MM.1S (cell line): ENCODE results near the gene LZIC.

Experiments
- DNase-seq: peaks from one replicate; pipeline ENCODE4 v3.0.0-alpha.2; 2015
- H2AFZ ChIP-seq: fragments of 300-600 bp; sonication (generic); 2 replicates; pipeline ENCODE4 v1.6.0; 2016; ENCODE audit warnings: antibody characterized with exemption, low read length
- H3F3A ChIP-seq: fragments of 300-600 bp; sonication (generic); 2 replicates; pipeline ENCODE4 v1.6.1; 2016; ENCODE audit warnings: mild to moderate bottlenecking, antibody characterized with exemption, low read length, moderate library complexity, mixed read lengths; ENCODE audit not compliant: insufficient read depth
- H3K27ac ChIP-seq: fragments of 300-600 bp; sonication (generic); 2 replicates; pipeline ENCODE4 v1.5.1; 2016; ENCODE audit warnings: mild to moderate bottlenecking, low read length
- H3K27me3 ChIP-seq: fragments of 300-600 bp; sonication (generic); replicated peaks from 2 replicates; pipeline ENCODE4 v1.6.0; 2016; ENCODE audit warnings: low read length; ENCODE audit not compliant: insufficient read depth
- H3K36me3 ChIP-seq: fragments of 300-600 bp; sonication (generic); replicated peaks from 2 replicates; pipeline ENCODE4 v1.6.1; 2016; ENCODE audit warnings: mild to moderate bottlenecking, low read length, mixed read lengths; ENCODE audit not compliant: insufficient read depth
- H3K4me1 ChIP-seq: fragments of 300-600 bp; sonication (generic); 2 replicates; pipeline ENCODE4 v1.6.1; 2016; ENCODE audit warnings: low read length, mixed read lengths
- H3K4me2 ChIP-seq: fragments of 300-600 bp; sonication (generic); 2 replicates; pipeline ENCODE4 v1.6.0; 2016; ENCODE audit warnings: low read depth, low read length
- H3K4me3 ChIP-seq: fragments of 300-600 bp; sonication (generic); 2 replicates; pipeline ENCODE4 v1.5.1; 2016; ENCODE audit warnings: low read length, mixed read lengths
- H3K79me2 ChIP-seq: fragments of 300-600 bp; sonication (generic); 2 replicates; pipeline ENCODE4 v1.6.1; 2016; ENCODE audit warnings: mixed run types, low read length, mixed read lengths
- H3K9ac ChIP-seq: fragments of 300-600 bp; sonication (generic); 2 replicates; pipeline ENCODE4 v1.6.1; 2016; ENCODE audit warnings: low read length, mixed read lengths
- H3K9me2 ChIP-seq: fragments of 300-600 bp; sonication (generic); replicated peaks from 2 replicates; pipeline ENCODE4 v1.6.1; 2016; ENCODE audit warnings: mild to moderate bottlenecking, low read length, mixed read lengths; ENCODE audit not compliant: insufficient read depth
- H3K9me3 ChIP-seq: fragments of 300-600 bp; sonication (generic); replicated peaks from 2 replicates; pipeline ENCODE4 v1.6.1; 2016; ENCODE audit warnings: mild to moderate bottlenecking, low read length, mixed read lengths; ENCODE audit not compliant: insufficient read depth
- H4K20me1 ChIP-seq: fragments of 300-600 bp; sonication (generic); 2 replicates; pipeline ENCODE4 v1.6.1; 2016; ENCODE audit warnings: mild to moderate bottlenecking, low read length, moderate library complexity, mixed read lengths; ENCODE audit not compliant: insufficient read depth
- CTCF ChIP-seq: fragments of 300-600 bp; sonication (generic); IDR thresholded peaks from 2 replicates; pipeline ENCODE4 v1.5.1; 2016; ENCODE audit warnings: antibody characterized with exemption, low read length, mixed read lengths
- EZH2 ChIP-seq: fragments of 300-600 bp; sonication (generic); optimal IDR thresholded peaks from 2 replicates; pipeline ENCODE3; 2017; ENCODE audit warnings: low read depth, mild to moderate bottlenecking, antibody characterized with exemption, low read length, mixed read lengths
- EZH2phosphoT487 ChIP-seq: fragments of 300-600 bp; sonication (generic); IDR thresholded peaks from 2 replicates; pipeline ENCODE4 v1.6.1; 2018; ENCODE audit warnings: antibody characterized with exemption, low read length

The LZIC gene

DNA sequence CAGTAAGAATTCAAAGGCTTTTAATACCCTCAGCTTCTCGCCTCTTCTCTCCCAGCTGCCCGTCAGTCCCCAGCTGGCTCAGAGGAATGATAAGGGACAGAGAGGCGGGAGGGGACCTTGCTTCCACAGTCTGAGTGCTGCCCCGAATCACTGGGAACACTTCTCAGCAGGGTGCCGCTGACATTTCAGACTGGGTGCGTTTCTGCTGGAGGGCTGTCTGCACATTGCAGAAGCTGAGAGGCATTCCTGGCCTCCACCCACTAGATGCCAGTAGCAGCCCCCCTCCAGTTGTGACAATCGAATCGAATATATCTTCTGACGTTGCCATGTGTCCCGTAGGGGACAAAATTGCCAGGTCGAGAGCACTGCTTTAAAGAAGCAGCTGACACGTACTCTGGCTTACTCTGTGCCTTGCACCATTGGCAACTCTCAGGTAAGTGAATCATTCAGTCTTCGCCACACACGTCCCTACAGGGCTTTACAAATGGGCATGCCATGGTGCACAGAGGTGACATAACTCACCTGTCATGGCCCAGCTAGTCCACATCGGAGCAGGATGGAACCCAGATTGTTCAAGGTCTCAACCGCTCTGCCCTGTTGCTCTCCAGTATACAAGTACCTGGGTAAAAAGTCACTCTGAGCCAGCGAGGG lies 57.0 kb downstream of the LZIC start:
- no peak for DNase-seq
- TF ChIP-seq EZH2phosphoT487 (no peak), EZH2 (no peak), CTCF (no peak)

GRCh38 chr1:9884805-9885204 lies 58.4 kb downstream of the LZIC start:
- Histone ChIP-seq H3K36me3 (no peaks in the 10 kb centered on the region), H3K4me1 (no peaks in the 10 kb centered on the region), H3K9ac (no peak overlapping the region), H2AFZ (no peak overlapping the region), H3F3A (no peaks in the 10 kb centered on the region), H3K4me3 (no peak overlapping the region), H3K27ac (no peak overlapping the region), H3K4me2 (no peak overlapping the region), H3K9me3 (no peaks in the 10 kb centered on the region), H3K79me2 (no peaks in the 10 kb centered on the region), H4K20me1 (no peaks in the 10 kb centered on the region), H3K27me3 (no peaks in the 10 kb centered on the region), H3K9me2 (no peaks in the 10 kb centered on the region)
- DNase-seq: no peak
- TF ChIP-seq EZH2phosphoT487 (no peak), EZH2 (no peak), CTCF (no peak)

More for the DNA sequence above, 57.0 kb downstream of the LZIC start:
- no peak overlapping the region for H3K4me2 ChIP-seq
- H3K79me2 ChIP-seq: no peaks in the 10 kb centered on the region
- no peaks in the 10 kb centered on the region for H3K4me1 ChIP-seq
- no peak overlapping the region for H3K4me3 ChIP-seq
- H3F3A ChIP-seq: no peaks in the 10 kb centered on the region
- H3K9me3 ChIP-seq: no peaks in the 10 kb centered on the region
- no peaks in the 10 kb centered on the region for H4K20me1 ChIP-seq
- H3K9ac ChIP-seq: no peak overlapping the region
- H3K27ac ChIP-seq: no peak overlapping the region
- H2AFZ ChIP-seq: no peak overlapping the region
- H3K27me3 ChIP-seq: no peaks in the 10 kb centered on the region
- H3K9me2 ChIP-seq: no peaks in the 10 kb centered on the region
- no peaks in the 10 kb centered on the region for H3K36me3 ChIP-seq

- Histone ChIP-seq H3K9me2 (no peaks in the 10 kb centered on the region), H3F3A (no peaks in the 10 kb centered on the region), H3K4me3 (no peak overlapping the region), H4K20me1 (no peaks in the 10 kb centered on the region), H2AFZ (no peak overlapping the region), H3K79me2 (no peaks in the 10 kb centered on the region), H3K9me3 (no peaks in the 10 kb centered on the region), H3K27me3 (no peaks in the 10 kb centered on the region), H3K4me1 (no peaks in the 10 kb centered on the region), H3K4me2 (no peak overlapping the region), H3K9ac (no peak overlapping the region), H3K36me3 (no peaks in the 10 kb centered on the region), H3K27ac (no peak overlapping the region)
- DNase-seq: no peak
- TF ChIP-seq EZH2phosphoT487 (no peak), EZH2 (no peak), CTCF (no peak)
Measured at GRCh38 chr1:9883585-9884449, 59.4 kb downstream of the LZIC start.
